GM18499 (cell line): ENCODE results near the gene MBD2.
"Not testable (repeated sequence)": the region's sequence is repeated elsewhere in the genome, so short reads cannot be mapped to it uniquely, and the experiment has no call there.

ENCODE experiments used
- ATAC-seq: cut with Tn5 transposase; IDR thresholded peaks from one replicate; pipeline ENCODE4 v1.9.1; 2021; ENCODE audit warnings: moderate number of reproducible peaks; ENCODE audit not compliant: insufficient read depth, unreplicated experiment

The MBD2 gene

DNA sequence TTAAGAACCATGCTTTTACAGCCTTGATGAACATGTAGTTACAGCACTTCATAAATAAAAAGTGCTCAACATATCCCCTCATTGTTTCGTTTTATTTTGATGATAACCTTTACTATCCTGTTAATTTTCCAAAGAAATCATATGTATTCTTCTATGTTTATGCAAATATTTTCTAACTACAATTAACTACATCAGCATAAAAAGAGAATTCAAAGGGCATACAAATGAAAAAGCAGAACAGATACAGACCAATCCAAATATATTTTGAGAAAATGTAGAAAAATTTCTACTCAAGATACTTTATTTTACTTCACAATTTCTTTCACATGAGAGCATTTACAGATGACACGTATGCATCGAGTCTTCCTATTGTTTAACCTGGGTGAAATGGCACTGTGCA is 69.1 kb downstream of the MBD2 start:
- ATAC-seq: no peak

- ATAC-seq: no peak
Observed at GRCh38 chr18:54154231-54154630, 70.2 kb downstream of the MBD2 start.

- no peak for ATAC-seq
Observed at GRCh38 chr18:54151376-54151775, 73.1 kb downstream of the MBD2 start.

- ATAC-seq: no peak
Observed at GRCh38 chr18:54150226-54150625, 74.2 kb downstream of the MBD2 start.

DNA sequence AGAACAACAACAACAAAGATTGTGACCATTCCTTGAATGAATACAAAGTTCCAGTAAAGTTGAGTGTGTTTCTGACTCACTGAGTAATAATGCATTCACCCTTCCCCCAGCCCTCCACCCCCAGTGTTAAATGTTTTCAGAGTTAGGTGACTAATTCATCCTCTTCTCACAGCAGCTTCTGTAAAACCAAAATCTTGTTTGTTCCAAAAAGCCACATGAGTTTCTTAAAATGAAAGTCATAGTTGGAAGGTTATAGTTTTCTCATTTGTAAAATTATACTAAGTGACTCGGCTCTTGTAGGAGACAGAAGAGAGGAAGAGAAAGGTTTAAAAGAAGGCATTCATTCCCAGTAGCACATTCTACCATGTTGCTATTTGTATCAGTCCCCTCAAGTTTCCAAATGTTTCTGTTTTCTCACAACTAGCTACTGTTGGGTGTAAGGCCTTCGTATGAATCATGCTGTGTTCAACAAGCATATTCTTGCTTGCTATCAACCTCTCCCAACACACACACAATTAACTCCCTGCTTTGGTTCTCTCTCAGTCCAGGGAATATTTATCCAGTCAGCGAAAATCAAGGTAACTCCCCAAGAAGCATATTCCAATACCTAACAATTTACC is 75.3 kb downstream of the MBD2 start:
- peak; percentile 47 for ATAC-seq

DNA sequence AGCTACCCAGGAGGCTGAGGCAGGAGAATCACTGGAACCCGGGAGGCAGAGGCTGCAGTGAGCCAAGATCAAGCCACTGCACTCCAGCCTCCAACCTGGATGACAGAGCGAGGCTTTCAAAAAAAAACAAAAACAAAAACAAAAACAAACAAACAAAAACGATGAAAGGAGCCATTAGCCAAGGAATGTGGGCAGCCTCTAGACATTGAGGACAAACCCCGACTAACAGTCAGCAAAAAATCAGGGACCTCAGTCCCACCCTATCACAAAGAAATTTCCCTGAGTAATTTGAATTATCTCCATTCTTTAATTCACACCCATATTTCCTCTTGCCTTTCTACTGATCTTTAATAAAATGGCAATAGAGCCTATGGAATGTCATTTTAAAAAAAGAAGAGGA is 75.8 kb downstream of the MBD2 start:
- ATAC-seq: no peak

DNA sequence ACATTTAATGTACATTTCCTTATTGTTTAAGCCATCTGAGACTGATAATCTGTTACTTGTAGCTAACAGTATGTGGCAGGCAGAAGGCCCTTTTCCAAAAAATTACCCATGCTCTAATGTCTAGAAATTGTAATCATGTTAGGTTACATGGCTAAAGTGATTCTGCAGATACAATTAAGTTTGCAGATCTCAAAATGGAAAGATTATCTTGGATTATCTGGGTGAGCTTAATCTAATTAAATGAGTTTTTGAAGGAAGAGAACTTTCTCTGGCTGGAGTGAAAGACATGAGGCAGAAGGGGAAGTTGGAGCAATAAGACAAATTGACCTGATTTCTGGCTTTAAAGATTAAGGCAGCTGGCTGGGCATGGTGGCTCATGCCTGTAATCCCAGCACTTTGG is 76.3 kb downstream of the MBD2 start:
- ATAC-seq: no peak

- peak; percentile 79 for ATAC-seq
Observed at GRCh38 chr18:54147439-54147838, 77.0 kb downstream of the MBD2 start.

GRCh38 chr18:54141041-54141608 is 83.3 kb downstream of the MBD2 start:
- no peak for ATAC-seq

- no peak for ATAC-seq
Observed at GRCh38 chr18:54140641-54141040, 83.8 kb downstream of the MBD2 start.

GRCh38 chr18:54135216-54135615 is 89.3 kb downstream of the MBD2 start:
- no peak for ATAC-seq

GRCh38 chr18:54134053-54134452 is 90.4 kb downstream of the MBD2 start:
- ATAC-seq: no peak

- no peak for ATAC-seq
Observed at GRCh38 chr18:54130631-54131030, 93.8 kb downstream of the MBD2 start.

DNA sequence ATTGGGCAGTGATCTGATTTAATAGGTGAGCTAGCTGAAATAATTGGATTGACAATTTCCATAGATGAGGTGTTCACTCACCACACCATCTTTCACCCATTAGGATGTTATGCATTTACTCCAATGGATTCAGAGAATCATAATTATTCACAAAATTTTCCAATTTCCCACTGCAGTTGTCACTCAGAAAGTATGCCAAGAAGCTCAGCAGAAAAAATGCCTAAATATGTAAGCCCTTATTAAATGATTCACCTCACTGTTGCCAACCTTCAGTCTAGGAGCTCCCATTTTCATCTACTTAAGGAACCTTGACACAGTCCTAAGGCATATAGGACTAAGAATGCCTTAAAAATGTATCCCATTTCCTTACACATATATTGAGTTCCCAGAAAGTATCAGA is 94.3 kb downstream of the MBD2 start:
- no peak for ATAC-seq

DNA sequence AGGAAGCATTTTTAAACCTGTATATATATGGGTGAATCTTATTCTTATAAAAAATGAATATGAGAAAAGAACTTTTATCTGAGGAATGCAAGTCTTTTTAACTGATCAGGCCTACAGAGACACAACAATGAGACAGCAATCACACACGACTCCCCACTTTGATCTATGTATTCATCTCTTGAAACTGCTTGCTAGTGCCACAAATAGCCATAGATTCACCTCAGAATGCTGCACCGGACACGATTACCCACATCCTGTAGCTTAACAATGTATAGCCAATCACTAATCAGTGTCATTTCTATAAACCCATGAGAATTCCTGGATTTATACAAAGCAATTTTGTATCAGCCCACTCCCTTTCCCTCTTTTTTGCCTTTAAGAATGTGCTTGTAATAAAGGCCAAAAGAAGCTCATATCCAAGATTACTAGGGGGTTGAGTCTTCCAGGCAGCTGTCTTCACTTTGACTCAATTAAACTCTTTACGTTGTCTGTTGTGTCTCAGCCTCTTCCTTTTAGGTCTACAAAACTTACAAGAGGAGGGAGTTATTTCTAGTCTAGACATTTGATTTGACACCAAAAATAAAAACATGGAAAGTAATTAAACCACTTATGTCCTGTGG is 94.9 kb downstream of the MBD2 start:
- ATAC-seq: no peak

- peak; percentile 50 for ATAC-seq
Observed at GRCh38 chr18:54127759-54128378, 96.6 kb downstream of the MBD2 start.

DNA sequence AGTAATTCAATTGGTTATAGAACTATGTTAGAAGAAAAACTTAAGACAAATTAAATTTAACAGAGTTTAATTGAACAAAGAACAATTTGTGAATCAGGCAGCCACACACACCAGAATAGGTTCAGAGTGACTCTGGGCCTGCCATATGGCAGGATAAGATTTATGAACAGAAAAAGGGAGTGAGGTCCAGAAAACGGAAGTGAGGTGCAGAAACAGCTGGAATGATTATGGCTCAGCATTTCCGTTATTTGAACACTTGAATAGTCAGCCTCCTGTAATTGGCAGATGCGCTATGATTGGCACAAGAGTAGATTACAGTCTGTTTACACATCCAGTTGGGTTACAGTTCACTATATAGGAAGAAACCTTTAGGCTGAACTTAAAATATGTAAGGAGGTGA is 99.0 kb downstream of the MBD2 start:
- ATAC-seq: no peak

GRCh38 chr18:54123720-54124440 is 100.6 kb downstream of the MBD2 start:
- ATAC-seq: not testable (repeated sequence)

GRCh38 chr18:54119524-54120019 is 104.9 kb downstream of the MBD2 start:
- ATAC-seq: peak; percentile 88

GRCh38 chr18:54117853-54118773 is 106.4 kb downstream of the MBD2 start:
- ATAC-seq: no peak
